ENCODE results near the gene FAM174C.

GRCh38 chr19:1289686-1290025 lies 14.3 kb downstream of the FAM174C start:
- TF ChIP-seq, protein P1, sequence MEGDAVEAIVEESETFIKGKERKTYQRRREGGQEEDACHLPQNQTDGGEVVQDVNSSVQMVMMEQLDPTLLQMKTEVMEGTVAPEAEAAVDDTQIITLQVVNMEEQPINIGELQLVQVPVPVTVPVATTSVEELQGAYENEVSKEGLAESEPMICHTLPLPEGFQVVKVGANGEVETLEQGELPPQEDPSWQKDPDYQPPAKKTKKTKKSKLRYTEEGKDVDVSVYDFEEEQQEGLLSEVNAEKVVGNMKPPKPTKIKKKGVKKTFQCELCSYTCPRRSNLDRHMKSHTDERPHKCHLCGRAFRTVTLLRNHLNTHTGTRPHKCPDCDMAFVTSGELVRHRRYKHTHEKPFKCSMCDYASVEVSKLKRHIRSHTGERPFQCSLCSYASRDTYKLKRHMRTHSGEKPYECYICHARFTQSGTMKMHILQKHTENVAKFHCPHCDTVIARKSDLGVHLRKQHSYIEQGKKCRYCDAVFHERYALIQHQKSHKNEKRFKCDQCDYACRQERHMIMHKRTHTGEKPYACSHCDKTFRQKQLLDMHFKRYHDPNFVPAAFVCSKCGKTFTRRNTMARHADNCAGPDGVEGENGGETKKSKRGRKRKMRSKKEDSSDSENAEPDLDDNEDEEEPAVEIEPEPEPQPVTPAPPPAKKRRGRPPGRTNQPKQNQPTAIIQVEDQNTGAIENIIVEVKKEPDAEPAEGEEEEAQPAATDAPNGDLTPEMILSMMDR (conservative IDR thresholded peaks at IDR 0.05; ENCODE audit: low read length) = no peak
- no peak for TF ChIP-seq EZH2phosphoT487 (IDR thresholded peaks at IDR 0.05; ENCODE audit: borderline replicate concordance)

Measured in Loucy (cell line).